ENCODE data around the gene RIPOR2.

- TF ChIP-seq CTCF (IDR thresholded peaks at IDR 0.05) (no peak), ZFX (IDR thresholded peaks at IDR 0.05; ENCODE audit: borderline replicate concordance) (no peak)
Measured at GRCh38 chr6:24774696-24775519, 160.9 kb downstream of the RIPOR2 start, which contains the start of gene GMNN.

Data from 22Rv1 (cell line).